22Rv1 (cell line): ENCODE data around the gene PAQR8.

Experiments used
- CTCF ChIP-seq: fragments of 450-650 bp; IDR thresholded peaks from 2 replicates; pipeline ENCODE4 v1.5.1; 2017; ENCODE audit warnings: mild to moderate bottlenecking
- ZFX ChIP-seq: fragments of 450-650 bp; IDR thresholded peaks from 2 replicates; pipeline ENCODE4 v1.6.1; 2017; ENCODE audit warnings: antibody characterized with exemption, borderline replicate concordance

GRCh38 chr6:52328303-52328662, 33.7 kb upstream of the PAQR8 start:
- TF ChIP-seq CTCF (no peak), ZFX (no peak)
